GM19438 (cell line): ENCODE results near the gene CMPK1.
"Not testable (repeated sequence)": the region's sequence is repeated elsewhere in the genome, so short reads cannot be mapped to it uniquely, and the experiment has no call there.

Source experiments
- ATAC-seq: cut with Tn5 transposase; IDR thresholded peaks from one replicate; pipeline ENCODE4 v1.9.1; 2021; ENCODE audit warnings: low read depth; ENCODE audit not compliant: unreplicated experiment

Gene CMPK1, protein sequence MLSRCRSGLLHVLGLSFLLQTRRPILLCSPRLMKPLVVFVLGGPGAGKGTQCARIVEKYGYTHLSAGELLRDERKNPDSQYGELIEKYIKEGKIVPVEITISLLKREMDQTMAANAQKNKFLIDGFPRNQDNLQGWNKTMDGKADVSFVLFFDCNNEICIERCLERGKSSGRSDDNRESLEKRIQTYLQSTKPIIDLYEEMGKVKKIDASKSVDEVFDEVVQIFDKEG

DNA sequence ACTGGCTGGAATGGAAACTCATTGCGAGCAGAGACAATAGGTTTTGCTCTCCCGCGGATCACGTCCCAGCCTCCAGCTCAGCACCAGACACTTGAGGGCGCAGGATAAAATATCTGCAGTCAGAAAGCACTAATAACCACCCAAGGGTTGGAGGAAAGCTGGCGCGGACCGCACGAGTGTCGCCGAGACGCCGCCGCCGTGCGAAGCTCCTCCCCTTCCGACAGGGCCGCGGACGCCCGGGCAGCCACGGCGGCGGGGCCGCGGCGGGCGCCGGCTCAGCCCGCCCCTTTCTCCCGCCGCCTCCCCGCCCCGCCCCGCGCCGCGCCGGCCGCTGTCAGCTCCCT, at the start of gene CMPK1:
Gene CMPK1 (plus strand): TSS at position 213 of the 344 bp plus-strand sequence. CDS start 156 bp downstream, outside the sequence.
- ATAC-seq, result peak; percentile 73

DNA sequence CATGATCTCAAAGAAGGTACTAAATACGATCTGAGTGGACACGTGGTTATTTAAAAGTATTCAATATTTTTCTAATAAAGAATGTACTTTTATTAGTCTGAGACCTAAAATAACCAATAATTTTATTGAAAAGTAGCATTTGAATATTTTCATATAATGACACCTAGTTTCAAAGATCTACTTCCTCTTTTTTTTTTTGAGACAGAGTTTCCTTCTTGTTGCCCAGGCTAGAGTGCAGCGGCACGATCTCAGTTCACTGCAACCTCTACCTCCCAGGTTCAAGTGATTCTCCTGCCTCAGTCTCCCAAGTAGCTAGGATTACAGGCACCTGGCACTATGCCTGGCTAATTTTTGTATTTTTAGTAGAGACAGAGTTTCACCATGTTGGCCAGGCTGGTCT, 45.5 kb upstream of the CMPK1 start:
- ATAC-seq, result not testable (repeated sequence)

DNA sequence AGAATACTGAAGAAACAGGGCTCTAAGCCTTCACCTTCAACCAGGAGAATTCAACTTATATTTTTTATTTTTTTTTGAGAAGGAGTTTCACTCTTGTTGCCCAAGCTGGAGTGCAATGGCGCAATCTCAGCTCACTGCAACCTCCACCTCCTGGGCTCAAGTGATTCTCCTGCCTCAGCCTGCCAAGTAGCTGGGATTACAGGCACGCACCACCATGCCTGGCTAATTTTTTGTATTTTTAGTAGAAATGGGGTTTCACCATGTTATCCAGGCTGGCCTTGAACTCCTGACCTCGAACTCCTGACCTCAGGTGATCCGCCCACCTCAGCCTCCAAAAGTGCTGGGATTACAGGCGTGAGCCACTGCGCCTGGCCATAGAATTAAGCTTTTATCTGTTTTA, 38.7 kb upstream of the CMPK1 start:
- not testable (repeated sequence) for ATAC-seq

DNA sequence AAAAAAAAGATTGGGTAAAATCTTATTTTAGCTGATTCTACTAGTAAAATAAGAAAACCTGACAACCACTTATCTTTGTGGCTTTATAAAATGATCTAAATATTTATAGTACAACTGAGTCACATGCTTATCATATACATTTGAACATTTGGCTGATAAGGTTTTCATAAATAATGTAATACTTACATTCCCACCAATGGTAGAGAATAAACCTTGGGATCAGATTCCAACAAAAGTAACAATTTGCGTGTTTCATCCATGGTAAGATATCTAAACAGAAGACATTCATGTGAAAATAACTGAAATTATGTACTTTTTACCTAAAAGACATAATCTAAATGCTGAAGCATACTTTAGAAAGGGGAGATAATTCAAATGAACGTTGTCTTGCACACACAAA, 38.0 kb upstream of the CMPK1 start:
- ATAC-seq, result no peak

DNA sequence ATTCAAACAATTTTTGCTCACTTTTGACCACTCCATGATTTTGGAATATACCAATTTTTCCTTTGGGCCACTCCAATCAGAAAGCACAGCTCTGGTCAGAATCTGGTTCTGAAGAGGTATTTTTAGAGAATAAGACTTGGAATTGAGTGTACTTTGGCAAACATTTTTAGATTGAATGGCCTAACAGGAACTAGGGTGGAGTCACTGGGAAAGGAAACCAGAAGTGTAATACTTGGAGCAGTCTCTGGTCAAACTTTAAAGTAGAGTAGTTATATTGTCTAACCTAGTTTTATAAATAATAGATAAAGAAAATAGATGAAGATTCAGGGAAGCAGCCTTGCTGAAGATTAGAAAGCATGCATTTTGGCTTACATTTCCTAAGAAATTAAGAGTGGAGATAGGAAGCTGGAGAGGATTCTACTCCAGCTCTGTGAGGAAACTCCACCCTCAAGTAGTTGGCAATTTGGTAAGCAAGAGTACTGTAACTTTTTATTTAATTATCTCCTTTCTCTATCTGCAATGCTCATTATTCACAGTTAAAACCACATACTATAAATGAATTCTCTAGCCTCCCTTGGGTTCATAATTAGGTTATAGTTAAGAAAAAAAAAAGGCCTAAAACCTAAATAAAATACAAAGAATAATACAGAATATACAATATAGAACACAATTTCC, 35.4 kb upstream of the CMPK1 start:
- no peak for ATAC-seq

DNA sequence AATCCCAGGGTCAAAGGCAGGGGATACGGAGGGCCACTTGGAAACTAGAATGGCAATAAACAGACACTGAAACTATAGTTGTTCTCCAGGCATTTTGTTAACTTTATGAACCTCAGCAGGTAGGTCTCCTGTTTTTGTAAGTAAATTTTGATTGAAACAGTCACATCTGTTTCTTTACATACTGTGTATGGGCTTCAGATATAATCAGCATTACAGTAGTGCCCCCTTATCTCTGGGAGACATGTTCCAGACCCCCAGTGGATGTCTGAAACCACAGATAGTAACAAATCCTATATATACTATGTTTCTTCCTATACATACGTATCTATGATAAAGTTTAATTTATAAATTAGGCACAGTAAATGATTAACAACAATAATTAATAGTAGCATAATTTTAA, 31.1 kb upstream of the CMPK1 start:
- ATAC-seq, result no peak

DNA sequence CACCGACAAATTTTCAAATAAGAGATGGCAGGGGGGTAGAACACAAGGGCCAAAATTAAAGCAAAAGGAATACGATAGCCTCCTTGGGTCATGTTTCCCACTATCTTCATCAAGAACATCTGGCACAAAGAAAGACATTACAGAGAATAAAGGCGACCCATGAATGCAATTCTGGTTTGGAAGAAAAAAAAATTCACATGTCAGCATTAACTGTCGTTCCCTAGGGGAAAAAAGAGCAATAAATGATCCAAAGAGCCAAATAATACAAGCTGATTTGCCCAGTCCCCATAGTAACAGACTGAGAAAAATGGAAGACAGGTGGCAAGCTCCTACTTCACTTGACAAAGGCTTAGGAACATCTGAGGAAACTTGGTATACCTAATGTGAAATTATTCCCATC, 24.2 kb upstream of the CMPK1 start:
- ATAC-seq, result no peak

DNA sequence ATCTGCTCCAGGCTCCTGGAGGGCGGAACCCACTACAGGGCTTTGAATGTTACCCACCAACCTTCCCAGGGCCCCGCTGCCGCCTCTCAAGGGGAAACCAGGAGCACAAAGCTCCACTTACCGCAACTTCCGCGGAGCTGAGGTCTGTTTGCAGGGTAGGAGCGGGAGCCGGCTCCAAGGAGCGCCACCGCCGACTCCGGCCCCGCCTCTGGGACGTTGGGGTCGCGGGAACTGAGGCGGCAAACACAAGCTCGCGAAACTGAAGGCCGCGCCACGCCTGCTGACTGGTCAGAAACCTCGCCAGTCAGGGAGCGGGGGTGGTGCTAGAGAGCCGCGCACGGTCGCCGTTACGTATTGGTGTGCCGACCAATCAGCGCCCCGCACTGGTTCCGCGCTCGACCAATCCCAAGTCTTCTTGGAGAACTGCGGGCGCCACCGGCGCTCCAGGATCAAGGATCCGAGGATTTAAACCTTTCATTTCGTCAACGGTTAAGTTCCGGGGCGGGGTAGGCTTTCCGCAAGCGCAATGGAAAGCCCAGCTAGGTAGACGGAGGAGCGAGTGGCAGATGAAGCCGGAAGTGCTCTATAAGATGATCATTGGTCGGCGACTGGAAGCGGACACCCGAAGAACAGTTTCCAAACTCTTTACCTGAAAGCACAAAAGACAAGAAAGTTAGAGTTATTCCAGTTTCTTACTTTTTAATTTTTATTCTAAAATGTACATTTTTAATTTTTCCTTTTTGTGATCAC, 19.5 kb upstream of the CMPK1 start, which contains the start of gene STIL:
Gene STIL (minus strand): TSS at position 233 of the 750 bp plus-strand sequence. CDS start 3,828 bp downstream, outside the sequence.
- peak; percentile 97 for ATAC-seq

DNA sequence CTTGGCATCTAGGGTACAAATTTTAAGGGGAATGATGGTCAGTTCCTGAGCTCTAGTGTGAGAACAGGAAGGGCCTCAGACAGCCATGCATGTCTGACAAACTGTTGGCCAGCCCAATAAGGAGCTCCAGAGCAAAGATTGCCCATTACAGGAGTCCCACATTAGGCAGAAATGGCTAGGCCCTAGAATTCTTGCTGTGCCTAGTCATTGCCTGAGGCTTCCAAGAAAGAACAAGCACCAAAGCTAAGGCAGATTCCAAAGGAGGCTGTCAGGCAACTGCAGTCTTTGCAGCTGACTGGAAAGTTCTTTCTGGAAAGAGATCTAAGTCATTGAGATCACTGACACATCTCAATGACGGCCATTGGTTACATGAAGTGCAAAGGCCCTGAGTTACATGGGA, 15.7 kb upstream of the CMPK1 start:
- ATAC-seq, result no peak

DNA sequence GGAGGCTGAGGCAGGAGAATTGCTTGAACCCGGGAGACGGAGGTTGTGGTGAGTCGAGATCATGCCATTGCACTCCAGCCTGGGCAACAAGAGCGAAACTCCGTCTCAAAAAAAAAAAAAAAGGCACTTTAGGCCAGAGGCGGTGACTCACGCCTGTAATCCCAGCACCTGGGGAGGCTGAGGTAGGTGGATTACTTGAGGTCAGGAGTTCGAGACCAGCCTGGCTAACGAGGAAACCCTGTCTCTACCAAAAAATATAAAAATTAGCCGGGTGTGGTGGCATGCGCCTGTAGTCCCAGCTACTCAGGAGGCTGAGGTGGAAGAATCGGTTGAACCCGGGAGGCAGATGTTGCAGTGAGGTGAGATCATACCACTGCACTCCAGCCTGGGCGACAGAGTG, 13.6 kb upstream of the CMPK1 start:
- ATAC-seq, result not testable (repeated sequence)

DNA sequence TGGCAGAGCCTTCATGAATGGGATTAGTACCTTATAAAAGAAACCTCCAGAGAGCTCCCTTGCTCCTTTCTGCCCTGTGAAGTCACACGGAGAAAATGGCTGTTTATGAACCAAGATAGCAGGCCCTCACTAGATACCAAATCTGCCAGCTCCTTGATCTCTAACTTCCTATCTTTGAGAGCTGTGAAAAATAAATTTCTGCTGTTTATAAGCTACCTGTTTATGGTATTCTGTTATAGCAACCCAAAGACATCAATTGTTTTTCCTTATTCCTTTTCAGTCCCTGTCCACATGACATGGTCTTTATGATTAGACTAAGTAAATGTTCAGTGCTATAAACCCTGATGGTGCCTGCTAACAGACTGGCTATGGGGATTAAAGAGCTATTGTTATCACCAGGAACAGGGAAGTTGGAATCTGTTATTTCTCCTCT, 10.0 kb upstream of the CMPK1 start:
- ATAC-seq, result no peak

DNA sequence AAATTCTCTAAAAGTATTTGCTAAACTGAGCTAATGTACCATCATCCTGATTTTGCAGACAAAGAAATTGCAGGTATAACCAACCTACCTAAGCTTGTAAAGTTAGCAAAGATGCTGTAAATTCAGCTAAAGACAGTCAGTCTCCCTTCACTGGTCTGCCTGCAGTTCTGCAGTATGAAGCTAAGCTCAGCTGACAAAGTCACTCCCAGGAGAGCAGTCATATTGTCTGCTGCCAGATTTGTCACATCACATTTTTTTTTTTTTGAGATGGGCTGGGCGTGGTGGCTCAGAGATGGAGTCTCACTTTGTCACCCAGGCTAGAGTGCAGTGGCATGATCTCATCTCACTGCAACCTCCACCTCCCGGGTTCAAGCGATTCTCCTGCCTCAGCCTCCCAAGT, 8.9 kb upstream of the CMPK1 start:
- no peak for ATAC-seq

DNA sequence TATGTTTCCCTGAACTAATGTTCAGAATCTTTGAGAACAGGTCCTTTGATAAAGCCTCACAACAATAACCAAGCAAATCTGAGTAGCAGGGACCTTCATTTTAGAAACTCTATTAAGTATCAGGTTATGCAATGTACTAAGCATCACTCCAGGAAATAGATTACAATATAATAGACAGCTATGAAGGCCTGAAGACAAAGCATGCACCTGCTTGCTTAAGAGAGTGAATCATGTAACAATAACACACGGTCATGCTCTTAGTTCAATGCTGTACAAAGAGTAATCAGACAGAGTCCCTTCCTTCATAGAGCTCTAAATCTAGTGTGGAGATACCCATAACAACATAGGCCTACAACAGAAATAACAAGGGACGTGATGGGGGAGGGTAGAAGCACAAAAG, 8.1 kb upstream of the CMPK1 start:
- no peak for ATAC-seq

DNA sequence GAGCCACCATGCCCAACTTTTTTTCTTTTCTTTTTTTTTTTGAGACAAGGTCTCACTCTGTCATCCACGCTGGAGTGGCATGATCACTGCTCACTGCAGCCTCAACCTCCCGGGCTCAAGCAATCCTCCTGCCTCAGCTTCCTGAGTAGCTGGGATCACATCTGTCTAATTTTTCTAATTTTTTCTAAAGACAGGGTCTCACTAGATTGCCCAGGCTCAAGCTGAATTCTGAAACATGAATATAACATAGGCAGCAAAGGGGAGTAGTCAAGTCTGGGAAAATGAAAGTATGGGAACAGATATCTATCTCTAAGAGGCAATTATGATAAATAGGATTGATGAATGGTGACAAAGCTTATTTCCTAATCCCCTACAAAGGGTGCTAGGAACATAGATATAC, 7.3 kb upstream of the CMPK1 start:
- no peak for ATAC-seq

DNA sequence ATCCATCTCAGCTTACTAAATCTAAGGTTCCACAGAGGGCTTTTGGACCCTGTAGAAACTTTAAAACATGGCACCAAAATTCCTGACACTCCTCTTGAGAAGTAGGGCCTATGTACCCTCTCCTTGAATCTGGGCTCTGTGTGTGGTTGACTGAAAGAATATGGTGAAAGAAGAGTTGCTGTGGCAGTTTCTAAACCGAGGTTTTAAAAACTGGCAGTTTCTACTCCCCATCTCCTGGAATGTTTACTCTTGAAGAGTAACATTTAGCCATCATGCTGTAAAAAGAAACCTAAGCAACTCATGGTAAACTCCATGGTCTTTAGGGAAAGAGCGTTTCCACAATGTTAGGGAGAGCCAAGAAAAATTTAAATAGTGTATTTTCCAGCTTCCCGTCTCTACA, 4.6 kb upstream of the CMPK1 start:
- ATAC-seq, result no peak

DNA sequence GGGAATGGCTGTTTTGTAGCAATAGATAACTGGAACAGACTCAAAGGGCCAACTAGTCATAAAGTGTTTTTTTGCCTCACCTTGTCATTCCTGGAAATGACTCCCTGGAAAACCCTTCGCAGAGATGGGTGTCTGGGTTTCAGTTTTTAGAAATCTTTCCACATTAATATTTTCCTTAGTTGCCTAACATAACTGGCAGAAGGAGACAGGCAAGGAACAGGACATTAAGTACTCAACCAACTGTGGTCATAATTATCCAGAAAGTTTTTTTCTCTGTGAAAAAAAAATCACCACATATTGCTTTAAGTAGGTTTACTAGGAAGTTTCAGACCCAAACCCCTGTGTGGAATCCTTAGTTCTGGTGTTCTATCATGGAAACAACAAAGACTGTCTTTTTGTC, 3.4 kb upstream of the CMPK1 start:
- no peak for ATAC-seq

DNA sequence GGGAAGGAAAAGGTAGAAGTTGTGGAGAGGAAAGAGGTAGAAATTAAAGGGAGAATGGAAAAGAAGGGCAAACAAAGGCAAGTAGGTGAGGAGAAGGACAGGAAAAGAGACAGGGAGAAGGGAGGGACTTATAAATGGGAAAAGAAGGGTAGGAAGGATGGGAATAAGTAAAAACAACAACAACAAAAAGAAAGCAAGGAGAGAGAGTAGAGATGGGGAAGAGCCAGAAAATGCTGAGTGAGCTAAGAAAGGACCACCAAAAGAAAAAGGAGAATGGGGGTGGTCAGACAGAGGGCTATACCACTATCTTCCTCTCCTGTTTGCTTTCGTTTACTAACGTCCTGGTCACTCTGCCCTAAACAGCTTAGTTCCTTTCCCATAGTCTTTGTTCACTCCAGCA, 1.7 kb upstream of the CMPK1 start:
- no peak for ATAC-seq

DNA sequence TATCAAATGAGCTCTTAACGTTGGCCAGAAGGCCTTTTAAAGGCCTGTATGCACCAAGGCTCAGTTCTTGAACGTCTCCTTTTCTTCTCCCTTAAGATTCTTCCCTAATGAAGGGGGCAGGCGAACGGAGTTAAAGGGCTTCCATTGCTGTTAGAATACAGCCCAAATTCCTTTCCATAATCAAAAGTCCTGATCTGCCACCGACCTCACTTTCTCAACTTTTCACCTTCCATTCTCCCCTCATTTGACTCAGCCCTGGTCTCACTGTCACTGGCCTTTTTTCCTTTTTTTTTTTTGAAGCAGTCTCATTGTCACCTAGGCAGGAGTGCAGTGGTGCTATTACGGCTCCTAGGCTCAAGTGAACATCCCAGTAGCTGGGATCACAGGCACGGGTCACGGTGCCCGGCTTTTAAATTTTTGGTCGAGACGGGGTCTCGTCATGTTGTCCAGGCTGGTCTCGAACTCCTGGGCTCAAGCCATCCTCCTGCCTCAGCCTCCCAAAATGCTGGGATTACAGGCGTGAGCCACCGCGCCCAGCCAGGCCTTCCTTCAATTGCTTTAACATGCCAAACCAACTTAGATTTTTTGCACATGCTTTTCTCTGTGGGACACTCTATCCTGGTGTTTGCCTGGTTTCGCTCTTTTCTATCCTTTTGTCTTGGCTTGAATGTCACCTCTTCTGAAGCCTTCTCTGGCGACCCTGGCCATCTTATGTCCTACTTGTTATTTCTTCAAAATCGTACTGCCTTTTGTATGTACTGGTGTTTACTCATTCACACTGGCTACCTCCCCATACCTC, 612 bp upstream of the CMPK1 start:
- no peak for ATAC-seq

DNA sequence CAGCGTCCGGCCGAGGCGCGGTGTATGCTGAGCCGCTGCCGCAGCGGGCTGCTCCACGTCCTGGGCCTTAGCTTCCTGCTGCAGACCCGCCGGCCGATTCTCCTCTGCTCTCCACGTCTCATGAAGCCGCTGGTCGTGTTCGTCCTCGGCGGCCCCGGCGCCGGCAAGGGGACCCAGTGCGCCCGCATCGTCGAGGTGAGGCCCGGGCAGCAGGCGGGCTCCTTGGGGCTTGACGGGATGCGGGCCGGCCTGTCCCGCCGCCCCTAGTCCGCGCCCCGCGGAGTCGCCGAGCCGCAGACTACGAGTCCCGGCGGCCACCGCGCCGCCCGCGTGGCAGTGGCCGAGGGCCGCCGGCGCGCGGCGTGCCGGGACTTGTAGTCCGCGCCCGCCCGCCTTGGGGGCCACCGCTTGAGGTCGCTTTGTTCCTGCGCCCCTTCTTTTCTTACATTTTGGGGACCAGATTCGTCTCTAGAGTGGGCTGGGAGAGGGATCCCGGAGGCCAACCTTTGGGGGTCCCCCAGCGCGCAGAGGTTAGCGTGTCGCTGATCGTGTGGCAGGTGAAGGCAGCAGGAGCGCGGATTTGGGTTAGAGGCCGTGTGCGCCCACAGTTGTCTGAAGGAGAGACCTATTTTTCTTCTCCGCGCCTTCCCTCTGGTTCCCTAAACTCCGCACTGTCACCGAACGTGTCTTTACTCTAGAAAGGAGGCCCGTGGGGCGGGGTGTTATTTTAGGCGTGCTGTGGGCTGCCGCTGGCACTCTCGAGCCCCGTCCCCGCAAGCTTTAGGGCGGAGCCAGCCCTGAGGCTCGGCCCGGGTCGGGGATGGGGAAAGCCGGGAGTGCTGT, 553 bp downstream of the CMPK1 start:
- peak; percentile 85 for ATAC-seq
